CD1c-positive myeloid dendritic cell (primary cell): ENCODE results near the gene SLC36A3.
"Not testable (repeated sequence)": the region's sequence is repeated elsewhere in the genome, so short reads cannot be mapped to it uniquely, and the experiment has no call there.

Source experiments
- DNase-seq: peaks from one replicate; pipeline ENCODE4 v3.0.0-alpha.2; 2016; ENCODE audit errors: extremely low spot score

The SLC36A3 gene

GRCh38 chr5:151259931-151260330 is 43.6 kb downstream of the SLC36A3 start:
- DNase-seq, result no peak

- peak; percentile 63 for DNase-seq
Measured at GRCh38 chr5:151258816-151259215, 44.8 kb downstream of the SLC36A3 start.

GRCh38 chr5:151258201-151258611 is 45.4 kb downstream of the SLC36A3 start:
- peak; percentile 92 for DNase-seq

- DNase-seq, result peak; percentile 81
Measured at GRCh38 chr5:151257731-151258181, 45.8 kb downstream of the SLC36A3 start.

- DNase-seq, result peak; percentile 84
Measured at GRCh38 chr5:151255621-151256286, 47.8 kb downstream of the SLC36A3 start.

GRCh38 chr5:151254990-151255389 is 48.6 kb downstream of the SLC36A3 start:
- not testable (repeated sequence) for DNase-seq

- DNase-seq, result no peak
Measured at GRCh38 chr5:151254556-151254955, 49.0 kb downstream of the SLC36A3 start.

- DNase-seq, result peak; percentile 48
Measured at GRCh38 chr5:151253605-151253950, 50.0 kb downstream of the SLC36A3 start.

- peak; percentile 100 for DNase-seq
Measured at GRCh38 chr5:151252762-151253604, 50.6 kb downstream of the SLC36A3 start, which contains the start of gene GM2A. TSS of gene GM2A (plus strand) at chr5:151253185. CDS start at chr5:151253217, 32 bp downstream.

GRCh38 chr5:151251621-151252020 is 51.9 kb downstream of the SLC36A3 start:
- DNase-seq, result no peak

- no peak for DNase-seq
Measured at GRCh38 chr5:151251001-151251551, 52.5 kb downstream of the SLC36A3 start.

- DNase-seq, result no peak
Measured at GRCh38 chr5:151250346-151251000, 53.1 kb downstream of the SLC36A3 start.

GRCh38 chr5:151249281-151249680 is 54.3 kb downstream of the SLC36A3 start:
- no peak for DNase-seq

GRCh38 chr5:151248651-151249050 is 54.9 kb downstream of the SLC36A3 start:
- no peak for DNase-seq

- DNase-seq, result no peak
Measured at GRCh38 chr5:151245680-151246219, 57.8 kb downstream of the SLC36A3 start.

GRCh38 chr5:151244206-151244605 is 59.4 kb downstream of the SLC36A3 start:
- DNase-seq, result no peak

- no peak for DNase-seq
Measured at GRCh38 chr5:151243564-151243963, 60.0 kb downstream of the SLC36A3 start.

GRCh38 chr5:151243127-151243526 is 60.4 kb downstream of the SLC36A3 start:
- DNase-seq, result no peak

- no peak for DNase-seq
Measured at GRCh38 chr5:151240924-151241635, 62.5 kb downstream of the SLC36A3 start.

GRCh38 chr5:151240268-151240835 is 63.2 kb downstream of the SLC36A3 start:
- DNase-seq, result not testable (repeated sequence)
